HG02870 (cell line): Measurements from ENCODE around the gene PSMB5.

ENCODE experiments used
- ATAC-seq: cut with Tn5 transposase; IDR thresholded peaks from one replicate; pipeline ENCODE4 v1.9.1; 2021; ENCODE audit warnings: mild to moderate bottlenecking, moderate library complexity; ENCODE audit not compliant: unreplicated experiment

PSMB5 gene

DNA sequence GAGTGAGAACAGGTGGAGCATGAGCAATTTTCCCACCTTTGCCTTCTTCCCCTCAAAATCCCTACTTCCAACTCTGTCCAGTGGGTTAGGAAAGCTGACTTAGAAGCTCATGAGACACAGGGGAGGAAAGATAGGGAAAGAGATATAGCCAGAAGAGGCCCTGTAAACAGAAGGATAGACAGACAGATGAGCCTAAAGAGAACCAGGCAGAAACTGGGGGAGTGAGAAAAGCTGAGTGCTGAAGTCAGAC, 57.3 kb downstream of the PSMB5 start:
- ATAC-seq, result no peak

DNA sequence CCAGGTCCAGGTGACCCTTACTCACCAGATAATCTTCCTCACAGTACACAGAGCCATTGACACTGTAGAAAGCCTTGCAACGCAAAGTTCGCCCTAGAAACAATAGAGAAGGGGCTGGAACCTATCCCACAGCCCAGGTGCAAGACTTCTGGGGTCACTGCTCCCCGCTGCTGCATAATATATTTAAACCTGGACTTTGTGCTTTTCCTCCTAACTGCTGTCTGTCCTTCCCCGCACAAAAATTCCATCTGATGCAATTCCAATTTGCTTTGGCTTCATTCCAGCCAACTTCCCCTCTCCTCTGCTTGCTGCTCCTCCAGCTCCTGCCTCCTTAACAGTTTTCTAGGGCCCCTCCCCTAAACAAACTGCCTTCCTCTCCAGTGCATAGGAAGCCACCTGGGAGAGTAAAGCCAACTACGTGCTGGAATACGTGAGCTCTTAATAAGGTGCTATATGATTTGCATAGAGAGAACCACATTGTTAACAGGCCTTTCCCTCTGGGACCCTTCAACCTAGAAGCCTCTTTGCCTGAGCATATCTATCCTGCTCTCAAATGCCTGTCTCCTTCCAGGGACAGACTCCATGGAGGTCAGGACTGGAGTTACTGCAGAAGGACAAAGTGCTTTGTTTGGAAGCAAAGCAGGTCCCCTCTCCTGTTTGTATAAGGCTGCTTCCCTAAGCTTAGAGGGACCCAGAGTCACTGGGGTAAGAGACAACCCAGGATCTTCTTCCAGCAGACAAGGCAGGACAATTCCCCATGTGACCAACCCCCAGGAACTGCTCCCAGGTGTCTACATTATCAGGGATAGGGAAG, 57.9 kb downstream of the PSMB5 start:
- no peak for ATAC-seq
